Fibroblast of mammary gland (primary cell): ENCODE data around the gene SUSD5.
"Not testable (repeated sequence)": the region's sequence is repeated elsewhere in the genome, so short reads cannot be mapped to it uniquely, and the experiment has no call there.

Source experiments
- DNase-seq: peaks from one replicate; pipeline ENCODE4 v3.0.0-alpha.2; 2010; ENCODE audit warnings: low read depth
- H3K4me3 ChIP-seq: 2 replicates; pipeline ENCODE4 v1.5.1; 2011; ENCODE audit warnings: low read depth, mild to moderate bottlenecking, low read length, moderate library complexity; ENCODE audit not compliant: control insufficient read depth
- TF ChIP-seq, protein P1 (sequence below): conservative IDR thresholded peaks from 2 replicates; pipeline ENCODE4 v1.5.1; 2011; ENCODE audit warnings: low read depth, low read length, inconsistent platforms; ENCODE audit not compliant: control insufficient read depth, insufficient read depth

Gene SUSD5

DNA sequence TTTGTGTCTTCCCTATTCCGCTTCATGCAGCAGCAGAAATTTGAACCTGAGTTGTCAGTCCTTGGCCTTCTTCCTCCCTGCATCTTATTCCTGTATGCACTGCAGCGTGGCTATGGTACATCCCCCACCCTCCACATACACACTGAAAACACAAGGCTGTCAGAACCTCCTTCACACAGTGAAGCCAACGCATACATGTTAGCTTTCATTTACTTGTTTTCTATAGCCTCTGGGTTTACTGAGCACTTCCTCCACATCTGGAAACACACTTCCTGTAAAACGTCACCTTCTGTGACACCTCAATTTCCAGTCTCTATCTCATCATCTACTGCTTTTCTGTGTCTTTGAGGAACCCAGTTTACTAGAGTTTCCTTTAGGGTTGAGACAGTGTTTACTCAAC, 47.0 kb downstream of the SUSD5 start:
- H3K4me3 ChIP-seq, result no peak overlapping the region
- DNase-seq, result no peak

DNA sequence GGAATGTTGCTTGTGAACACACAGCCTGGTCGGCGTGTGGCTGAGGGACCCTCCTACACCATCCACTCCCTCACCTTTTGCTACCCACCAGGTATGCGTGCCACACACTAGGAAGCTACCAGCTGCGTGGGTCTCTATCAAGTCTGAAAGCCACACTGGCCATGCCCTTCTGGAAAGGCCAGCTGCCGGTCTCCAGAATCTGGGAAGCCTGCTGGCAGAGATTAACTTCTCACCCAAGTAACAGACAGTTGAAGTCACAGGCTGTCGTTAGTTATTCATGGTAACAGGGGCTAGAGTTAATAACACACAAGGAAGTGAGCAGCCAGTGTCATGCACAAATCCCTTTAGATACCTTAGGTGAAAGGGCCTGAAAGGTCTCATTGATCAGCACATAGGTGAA, 48.1 kb downstream of the SUSD5 start:
- TF ChIP-seq, protein P1, sequence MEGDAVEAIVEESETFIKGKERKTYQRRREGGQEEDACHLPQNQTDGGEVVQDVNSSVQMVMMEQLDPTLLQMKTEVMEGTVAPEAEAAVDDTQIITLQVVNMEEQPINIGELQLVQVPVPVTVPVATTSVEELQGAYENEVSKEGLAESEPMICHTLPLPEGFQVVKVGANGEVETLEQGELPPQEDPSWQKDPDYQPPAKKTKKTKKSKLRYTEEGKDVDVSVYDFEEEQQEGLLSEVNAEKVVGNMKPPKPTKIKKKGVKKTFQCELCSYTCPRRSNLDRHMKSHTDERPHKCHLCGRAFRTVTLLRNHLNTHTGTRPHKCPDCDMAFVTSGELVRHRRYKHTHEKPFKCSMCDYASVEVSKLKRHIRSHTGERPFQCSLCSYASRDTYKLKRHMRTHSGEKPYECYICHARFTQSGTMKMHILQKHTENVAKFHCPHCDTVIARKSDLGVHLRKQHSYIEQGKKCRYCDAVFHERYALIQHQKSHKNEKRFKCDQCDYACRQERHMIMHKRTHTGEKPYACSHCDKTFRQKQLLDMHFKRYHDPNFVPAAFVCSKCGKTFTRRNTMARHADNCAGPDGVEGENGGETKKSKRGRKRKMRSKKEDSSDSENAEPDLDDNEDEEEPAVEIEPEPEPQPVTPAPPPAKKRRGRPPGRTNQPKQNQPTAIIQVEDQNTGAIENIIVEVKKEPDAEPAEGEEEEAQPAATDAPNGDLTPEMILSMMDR, result no peak
- no peak overlapping the region for H3K4me3 ChIP-seq
- DNase-seq, result no peak

More for the DNA sequence above, 47.0 kb downstream of the SUSD5 start:
- TF ChIP-seq, protein P1, result no peak

DNA sequence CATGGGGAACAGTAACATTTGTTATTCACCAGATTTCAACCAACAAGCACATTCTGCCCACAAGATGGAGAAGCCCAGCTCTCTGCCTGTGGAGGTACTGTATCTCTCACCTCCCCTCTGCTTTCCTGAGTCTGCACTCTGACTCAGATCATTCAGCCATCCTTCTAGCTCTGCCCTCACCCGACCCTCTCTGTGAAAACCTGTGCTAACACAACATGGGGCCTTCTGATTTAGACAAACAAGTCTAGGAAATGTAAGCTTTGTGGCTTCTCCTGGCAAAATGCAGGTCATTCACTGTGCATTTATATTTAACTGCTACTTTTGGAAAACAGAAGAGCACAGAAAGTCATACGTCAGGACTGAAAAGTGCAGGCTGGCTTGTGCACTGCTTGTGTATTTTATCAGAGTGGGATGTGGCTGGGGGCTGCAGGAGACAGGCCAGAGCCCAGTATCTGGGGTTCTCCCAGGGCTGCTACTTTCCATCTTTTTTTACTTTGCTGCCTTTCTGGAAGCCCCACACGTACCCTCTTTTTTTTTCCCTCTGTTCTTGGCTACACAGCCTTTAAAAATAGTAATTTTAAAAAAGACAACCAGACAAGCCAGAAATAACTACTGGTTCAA, 50.8 kb downstream of the SUSD5 start:
- no peak overlapping the region for H3K4me3 ChIP-seq
- TF ChIP-seq, protein P1, result no peak
- DNase-seq, result no peak

DNA sequence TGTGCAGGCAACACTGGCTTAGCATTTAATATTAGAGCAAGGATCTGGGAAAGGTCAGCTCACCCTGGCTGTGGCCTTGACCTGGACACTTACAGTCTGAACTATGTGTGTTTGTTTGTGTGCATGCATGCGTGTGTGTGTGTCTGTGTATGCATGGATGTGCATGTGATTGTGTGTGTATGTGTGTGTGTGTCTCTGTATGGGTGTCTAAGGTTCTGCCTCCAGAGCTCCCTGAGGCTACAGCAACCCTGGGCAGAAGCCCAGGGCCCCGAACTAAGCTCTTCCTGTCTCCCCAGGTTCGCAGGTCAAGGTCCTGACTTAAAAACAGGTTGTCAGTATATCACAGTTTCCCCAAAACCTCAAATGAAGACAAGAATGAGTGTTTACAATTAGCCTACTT, 51.3 kb downstream of the SUSD5 start:
- TF ChIP-seq, protein P1, result no peak
- no peak overlapping the region for H3K4me3 ChIP-seq
- DNase-seq, result no peak

DNA sequence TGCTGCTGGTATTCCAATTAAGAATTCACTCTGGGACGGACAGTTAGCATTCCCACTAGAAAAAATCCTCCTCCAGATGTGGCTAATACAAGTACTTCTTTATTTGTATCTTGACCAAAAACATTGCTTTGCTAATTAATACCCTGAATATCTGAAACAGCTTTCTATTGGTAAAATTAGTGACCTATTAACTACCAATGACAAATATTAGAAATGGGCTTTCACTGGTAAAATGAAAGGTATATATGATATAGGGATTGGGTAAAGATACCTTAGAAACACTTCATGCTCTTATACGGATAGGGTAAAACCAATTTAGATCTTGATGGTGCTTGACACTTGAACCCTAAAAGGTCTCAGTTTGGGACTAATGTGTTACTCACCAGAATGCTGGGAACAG, 52.5 kb downstream of the SUSD5 start:
- TF ChIP-seq, protein P1, result no peak
- no peak for DNase-seq
- H3K4me3 ChIP-seq, result no peak overlapping the region

DNA sequence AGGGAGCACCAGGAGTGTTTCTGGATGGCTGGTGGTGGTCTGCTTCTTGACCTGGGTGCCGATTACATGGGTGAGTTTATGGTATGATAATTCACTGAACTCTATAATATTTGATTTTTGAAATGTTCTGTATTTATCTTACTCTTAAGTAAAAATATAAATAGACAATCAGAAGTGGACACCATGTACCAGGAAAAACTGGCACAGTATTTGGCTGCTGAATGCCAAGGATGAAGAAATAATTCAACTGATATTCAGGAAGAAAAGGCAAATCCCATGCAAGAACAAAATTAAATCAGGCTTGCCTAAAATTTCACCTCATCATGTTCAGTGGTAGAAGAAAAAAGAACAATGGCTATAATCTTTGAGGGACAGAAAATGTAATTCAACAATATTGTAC, 53.2 kb downstream of the SUSD5 start:
- TF ChIP-seq, protein P1, result no peak
- no peak for DNase-seq
- no peak overlapping the region for H3K4me3 ChIP-seq

DNA sequence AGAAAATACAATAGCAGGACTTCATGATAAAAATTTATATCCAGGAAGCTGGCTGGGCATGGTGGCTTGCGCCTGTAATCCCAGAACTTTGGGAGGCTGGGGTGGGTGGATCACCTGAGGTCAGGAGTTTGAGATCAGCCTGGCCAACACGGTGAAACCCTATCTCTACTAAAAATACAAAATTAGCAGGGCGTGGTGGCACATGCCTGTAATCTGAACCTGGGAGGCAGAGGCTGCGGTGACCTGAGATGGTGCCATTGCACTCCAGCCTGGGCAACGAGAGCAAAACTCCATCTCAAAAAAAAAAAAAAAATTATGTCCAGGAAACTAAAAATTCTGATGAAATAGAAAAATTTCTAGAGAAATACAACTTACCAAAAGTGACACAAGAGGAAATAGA, 56.0 kb downstream of the SUSD5 start:
- not testable (repeated sequence) for H3K4me3 ChIP-seq, DNase-seq
